Cortex of kidney (tissue), 1 donor: ENCODE data around the gene OOSP1.
"Not testable (repeated sequence)": the region's sequence is repeated elsewhere in the genome, so short reads cannot be mapped to it uniquely, and the experiment has no call there.

Experiments used
- DNase-seq: peaks from one replicate; lab custom pipeline; 2025; lab: John Stamatoyannopoulos, UW

The OOSP1 gene

DNA sequence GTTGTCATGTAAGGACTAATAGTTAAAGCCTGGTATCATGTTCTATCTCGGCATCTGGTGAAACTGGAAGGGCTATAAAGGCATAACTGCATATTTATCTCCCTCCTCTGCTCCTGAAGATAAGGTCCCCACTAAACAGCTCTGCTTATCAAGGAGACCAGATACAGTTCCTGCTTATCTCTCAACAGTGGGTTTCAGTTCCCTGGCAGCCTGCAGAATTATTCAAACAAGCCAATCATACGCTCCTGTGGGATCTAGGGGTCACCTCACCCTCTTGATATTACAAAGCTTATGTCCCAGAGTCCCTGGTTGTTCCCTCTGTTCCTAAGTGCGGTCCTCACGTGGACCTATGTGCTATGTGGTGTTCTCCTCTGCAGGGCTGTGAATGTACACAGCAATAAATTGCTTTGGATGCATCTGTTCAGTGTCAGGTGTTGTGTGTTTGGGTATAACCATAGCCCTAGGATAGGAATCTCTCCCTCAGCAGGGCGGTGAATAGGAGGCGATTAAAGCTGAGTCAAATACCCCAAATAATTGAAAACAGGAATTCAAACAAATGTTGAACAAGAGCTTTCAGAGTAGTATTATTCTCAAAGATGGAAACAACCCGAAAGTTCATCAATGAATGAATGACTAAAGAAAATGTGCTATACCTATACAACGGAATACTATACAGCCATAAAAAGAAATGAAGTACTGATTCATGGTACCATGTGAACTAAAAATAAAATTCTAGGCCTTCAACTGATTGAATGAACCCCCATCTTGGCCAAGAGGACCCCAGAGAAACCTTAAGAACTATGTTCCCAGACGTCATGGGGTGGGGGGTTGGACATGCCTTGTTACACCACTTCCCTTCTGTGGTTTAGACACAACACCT is 22.5 kb downstream of the OOSP1 start:
- DNase-seq: no peak

DNA sequence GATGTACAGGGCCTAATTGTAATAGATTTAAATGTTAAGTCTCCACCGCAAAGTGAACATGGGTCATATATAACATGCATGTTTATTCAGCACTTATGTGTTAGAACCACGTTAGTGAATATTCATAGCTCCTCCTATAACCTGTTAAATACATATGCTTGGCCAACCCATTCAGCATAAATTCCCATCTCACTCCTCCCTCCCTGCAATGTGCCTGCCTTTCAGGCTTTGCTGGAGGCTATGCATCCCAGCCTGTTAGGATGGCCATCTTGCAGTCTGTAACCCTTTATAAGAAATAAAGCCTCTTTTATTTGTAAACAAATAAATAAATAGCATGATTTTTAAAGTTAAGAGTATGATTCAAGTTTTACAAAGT is 23.9 kb downstream of the OOSP1 start:
- no peak for DNase-seq

DNA sequence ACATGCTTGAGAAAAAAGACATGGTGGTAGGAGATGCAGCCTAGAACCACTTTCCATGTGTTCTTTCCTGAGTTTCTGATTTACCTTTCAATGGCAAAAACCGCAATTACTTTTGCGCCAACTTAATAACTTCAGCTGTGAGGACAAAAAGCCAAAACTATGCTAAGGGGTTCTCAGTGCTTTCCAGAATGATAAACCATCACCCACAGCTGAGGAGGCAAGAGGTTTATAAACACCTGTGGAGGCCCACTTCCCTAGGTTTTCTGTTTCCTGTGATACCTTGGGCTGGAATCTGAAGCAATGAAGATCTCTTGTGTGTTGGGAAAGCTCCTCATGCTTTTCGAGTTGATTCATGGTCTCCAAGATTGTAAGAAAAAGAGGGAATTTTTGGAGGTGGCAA is 25.5 kb downstream of the OOSP1 start, which contains the start of gene OOSP4A:
Gene OOSP4A, plus strand, starts transcription at position 301 of the 400 bp plus-strand sequence. Its CDS starts 0 bp downstream, at position 301.
- DNase-seq: no peak

DNA sequence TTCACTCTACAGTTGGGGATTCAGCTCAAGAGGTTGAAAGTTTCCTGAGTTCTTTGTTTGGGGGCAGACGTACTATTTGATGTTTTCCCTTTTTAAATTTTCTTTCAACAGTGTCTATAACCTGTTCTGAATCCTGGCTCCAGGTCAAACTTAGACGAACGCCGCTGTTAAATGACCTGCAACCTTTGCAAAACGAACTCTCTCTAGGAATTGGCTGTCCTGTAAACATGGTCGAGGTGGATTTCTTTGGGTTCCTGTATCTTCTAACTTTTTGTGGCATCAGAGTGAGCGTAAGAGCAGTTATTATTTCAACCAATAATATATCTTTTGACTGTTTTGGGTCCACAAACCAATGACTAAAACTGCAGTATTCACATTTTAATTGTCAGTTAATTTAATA is 27.2 kb downstream of the OOSP1 start:
- no peak for DNase-seq

DNA sequence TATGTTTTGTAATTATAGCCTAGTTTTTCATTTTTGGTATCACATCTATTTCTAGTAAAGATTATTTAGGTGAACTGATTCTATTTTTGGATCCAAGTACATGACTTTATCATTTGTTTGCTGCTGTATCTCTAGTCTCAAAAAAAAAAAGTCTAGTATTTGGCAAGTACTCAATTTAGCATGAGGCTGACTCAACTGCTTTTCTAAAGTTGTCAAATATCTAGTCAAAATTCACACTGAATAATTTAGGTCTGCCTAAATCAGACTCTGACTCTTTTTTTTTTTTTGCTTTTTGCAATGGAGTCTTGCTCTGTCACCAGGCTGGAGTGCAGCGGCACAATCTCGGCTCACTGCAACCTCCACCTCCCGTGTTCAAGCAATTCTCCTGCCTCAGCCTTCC is 28.0 kb downstream of the OOSP1 start:
- no peak for DNase-seq

DNA sequence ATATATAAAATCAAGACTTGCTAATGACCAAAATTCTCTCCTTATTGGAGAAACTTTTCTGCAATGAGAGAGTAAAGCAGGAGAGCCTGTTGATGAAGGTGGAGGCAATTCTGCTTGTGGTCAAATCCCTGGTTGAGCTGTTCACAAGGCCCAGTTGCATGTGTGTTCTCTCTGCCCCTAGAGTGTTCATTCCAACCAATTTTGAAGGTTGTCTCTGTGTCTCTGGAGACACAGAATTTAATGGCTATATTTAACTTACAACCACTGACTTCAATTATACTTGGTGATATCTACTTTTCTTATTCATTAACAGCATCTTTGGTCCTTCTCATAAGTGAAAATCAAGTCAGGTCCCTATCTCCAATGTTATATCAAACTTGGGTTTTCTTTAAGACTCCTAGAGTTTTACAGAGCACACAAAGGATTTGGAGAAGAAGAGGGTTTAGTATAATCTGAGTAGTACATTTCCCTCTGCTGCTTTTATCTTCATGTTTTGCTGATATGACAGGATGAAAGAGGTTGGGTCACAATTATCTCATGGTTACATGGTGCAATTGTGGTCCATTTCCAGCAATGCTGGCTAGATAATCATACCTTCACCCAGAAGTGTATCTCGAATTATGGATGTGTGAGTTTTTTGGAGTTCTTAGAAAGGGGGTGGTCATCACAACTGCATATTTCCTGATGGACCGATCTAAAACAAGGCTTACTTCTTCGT is 29.6 kb downstream of the OOSP1 start:
- no peak for DNase-seq

DNA sequence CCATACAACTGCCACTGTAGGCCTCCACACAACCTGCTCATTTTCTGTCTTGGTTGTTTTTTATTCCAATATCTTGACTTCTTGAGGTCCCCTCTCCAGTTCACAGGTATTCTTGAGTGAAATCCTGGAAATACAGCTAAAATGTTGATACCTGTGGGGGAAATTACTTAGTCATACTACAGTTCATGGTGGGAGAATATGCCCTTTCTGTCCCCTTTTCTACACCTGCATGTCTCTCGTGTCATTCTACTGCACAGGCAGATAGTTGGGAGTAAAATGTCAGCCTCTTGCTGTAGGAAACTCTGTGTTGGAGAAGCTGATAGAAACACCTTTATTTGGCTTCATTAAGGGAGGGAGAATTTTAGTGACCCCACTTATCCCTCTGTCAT is 30.2 kb downstream of the OOSP1 start:
- no peak for DNase-seq

DNA sequence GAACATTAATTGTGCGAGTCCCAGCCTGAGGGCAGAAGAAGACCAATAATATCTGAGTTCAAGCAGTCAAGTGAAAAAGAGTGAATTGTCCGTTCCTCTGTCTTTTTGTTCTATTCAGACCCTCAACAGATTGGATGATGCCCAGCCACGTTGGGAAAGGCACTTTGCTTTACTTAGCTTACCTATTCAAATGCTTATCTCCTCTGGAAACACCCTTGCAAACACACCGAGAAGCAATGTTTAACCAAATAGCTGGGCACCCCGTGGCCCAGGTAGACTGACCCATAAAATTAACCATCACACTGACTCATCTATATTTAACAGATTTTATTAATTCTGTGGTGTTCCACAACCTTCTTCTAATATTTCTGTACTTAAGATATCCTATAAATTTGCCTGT is 34.9 kb downstream of the OOSP1 start:
- no peak for DNase-seq

DNA sequence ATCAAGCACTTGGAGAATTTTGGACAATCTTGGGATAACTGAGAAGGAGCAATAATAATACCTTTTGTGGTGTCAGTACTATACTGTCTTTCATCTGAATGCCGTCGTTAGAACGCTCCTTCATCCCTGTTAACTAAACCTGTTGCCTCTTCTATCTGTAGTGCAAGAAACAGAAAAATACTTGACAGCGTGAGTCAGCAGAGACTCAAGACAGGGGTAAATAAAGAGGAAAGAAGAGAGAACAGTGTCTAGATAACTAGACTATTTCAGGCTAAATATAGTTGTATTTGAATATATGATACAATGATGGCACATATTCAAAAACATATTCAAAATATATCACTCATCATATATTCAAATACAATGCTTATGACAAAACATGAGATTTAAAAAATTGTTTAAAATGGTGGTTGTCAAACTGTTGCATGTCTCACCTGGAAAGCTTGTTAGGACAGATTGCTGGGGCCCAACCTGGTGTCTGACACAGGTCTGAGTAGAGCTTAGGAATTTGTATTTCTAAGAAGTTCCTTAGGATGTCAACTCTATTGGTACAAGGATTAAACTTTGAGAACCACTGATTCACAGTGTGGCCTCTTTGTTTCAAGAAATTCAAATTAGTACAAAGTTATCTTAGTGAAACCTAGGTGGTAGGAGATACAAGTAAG is 43.0 kb downstream of the OOSP1 start:
- DNase-seq: no peak

DNA sequence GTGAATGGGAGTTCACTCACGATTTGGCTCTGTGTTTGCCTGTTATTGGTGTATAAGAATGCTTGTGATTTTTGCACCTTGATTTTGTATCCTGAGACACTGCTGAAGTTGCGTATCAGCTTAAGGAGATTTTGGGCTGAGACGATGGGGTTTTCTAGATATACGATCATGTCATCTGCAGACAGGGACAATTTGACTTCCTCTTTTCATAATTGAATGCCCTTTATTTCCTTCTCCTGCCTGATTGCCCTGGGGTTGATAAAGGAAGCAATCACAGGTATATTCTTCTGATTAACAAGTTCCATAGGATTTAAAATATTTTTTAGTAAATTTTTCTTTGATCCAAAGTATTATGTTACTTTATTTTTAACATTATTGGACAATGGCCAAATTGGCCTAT is 43.8 kb downstream of the OOSP1 start:
- not testable (repeated sequence) for DNase-seq

DNA sequence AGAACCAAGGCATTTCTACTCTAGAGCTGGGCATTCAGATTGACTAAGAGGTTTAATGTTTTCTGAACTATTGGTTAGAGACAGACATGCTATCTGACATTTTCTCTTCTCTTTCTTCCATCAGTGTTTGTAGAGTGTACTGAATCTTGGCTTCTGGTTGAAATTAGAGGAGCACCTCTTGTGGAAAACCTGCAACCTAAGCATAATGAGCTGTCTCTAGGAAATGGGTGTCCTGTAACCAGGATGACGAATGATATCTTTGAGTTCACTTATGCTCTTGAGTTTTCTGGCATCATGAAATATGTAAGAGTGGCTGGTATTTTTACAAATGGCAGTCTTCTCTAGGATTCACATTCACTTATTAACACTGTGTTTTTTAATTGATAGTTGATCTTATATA is 45.0 kb downstream of the OOSP1 start:
- no peak for DNase-seq

DNA sequence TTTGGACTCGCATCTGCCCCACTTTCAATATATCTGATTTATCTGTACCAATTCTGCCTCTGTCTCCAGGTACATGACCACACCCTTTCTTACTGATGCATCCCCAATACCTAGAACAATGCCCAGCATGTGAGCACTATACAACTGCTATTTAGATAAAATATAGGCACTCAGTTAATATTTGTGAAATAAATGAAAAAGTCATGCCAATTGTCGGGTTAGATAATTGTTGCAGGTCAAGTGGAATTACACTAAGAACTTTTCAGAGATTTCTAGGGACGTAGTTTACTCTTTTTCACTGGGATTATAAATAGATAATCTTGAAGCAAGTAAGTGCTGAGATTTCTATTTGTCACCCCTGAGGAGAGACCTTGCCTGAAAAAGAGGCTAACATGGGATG is 46.1 kb downstream of the OOSP1 start:
- no peak for DNase-seq

DNA sequence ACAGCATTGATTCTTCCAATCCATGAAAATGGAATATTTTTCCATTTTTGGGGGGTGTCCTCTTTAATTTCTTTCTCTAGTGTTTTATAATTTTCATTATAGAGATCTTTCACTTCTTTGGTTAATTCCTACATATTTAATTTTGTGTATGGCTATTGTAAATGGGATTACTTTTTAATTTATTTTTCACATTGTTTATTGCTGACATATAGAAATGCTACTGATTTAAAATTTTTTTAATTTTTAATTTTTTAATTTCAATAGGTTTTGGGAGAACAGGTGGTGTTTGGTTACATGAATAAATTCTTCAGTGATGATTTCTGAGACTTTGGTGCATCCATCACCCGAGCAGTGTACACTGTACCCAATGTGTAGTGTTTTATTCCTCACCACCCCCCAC is 52.2 kb downstream of the OOSP1 start:
- DNase-seq: no peak

DNA sequence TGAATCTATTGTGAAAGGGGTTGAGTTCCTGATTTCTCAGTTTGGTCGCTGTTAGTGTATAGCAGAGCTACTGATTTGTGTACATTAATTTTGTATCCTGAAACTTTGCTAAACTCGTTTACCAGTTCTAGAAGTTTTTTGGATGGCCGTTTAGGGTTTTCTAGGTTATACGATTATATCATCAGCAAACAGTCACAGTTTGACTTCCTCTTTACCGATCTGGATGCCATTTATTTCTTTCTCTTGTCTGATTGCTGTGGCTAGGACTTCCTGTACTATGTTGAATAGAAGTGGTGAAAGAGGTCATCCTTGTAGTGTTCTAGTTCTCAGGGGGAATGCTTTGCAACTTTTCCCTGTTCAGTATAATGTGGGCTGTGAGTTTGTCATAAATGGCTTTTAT is 54.2 kb downstream of the OOSP1 start:
- DNase-seq: no peak

DNA sequence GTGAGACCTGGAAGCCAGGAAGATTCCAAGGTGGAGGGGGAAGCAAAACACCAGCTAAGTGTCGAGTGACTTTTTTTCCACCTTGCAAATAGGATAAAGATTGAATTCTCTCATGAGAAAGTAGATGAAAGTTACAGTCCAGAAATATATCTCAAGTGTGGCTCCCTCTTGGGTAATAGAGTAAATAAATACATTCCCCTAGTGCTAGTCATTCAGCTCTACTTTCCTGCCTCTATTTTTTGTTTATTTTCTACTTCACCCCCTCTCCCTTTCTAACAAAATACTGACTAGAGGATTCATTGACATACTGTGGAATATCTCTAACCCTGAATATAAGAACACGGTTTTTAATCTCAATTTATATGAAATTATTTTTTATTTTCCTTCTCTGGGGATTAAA is 59.6 kb downstream of the OOSP1 start:
- DNase-seq: no peak

DNA sequence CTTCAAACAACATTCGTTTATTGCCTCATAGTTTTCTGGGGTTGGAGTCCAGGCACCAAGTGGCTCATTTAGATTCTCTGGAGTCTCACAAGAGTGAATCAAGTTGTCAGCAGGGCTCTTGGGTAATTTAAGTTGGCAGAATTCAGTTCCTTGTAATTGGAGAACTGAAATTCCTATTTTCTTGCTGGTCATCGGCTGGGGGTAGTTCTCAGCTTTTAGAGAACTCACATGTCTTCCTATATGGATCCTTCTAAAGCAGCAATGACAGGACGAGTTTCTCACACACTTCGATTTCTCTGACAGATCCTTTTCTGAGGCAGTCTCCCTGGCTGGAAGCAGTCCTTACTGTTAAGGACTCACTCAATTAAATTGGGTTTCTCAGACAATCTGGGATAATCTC is 61.5 kb downstream of the OOSP1 start:
- DNase-seq: no peak

DNA sequence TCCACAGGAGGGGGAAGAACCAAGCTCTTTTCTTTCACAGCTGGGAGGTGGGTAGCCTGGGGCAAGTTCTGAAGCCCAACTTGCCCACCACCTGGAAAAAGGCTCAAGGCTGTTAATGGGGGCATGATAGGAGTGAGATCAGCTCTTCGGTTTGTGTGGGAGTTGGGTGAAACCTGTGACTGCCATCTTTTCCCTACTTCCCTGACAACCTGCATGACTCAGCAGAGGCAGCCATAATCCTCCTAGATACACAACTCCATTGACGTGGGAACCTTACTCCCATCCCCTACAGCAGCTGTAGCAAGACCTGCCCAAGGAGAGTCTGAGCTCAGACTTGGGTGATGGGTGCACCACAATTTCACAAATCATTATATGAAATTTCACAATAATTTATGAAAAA is 65.5 kb downstream of the OOSP1 start:
- no peak for DNase-seq

DNA sequence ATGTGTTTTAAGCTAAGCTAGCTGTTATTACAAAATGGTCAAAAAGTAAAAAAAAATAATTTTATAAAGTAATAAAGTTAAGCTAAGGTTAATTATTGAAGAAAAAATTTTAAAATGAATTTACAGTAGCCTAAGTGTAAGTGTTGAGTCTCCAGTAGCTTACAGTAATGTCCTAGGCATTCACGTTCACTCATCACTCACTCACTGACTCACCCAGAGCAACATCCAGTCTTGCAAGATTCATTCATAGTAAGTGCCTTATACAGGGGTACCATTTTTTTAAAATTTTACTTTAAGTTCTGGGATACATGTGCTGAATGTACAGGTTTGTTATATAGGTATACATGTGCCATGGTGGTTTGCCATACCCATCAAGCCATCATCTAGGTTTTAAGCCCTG is 67.1 kb downstream of the OOSP1 start:
- no peak for DNase-seq
